C4-2B (cell line): Measurements from ENCODE around the gene CFAP97.

Source experiments
- ZFX ChIP-seq: fragments of 450-650 bp; IDR thresholded peaks from 2 replicates; pipeline ENCODE4 v1.6.1; 2017
- TF ChIP-seq, protein P1 (sequence below): fragments of 450-650 bp; conservative IDR thresholded peaks from 2 replicates; pipeline ENCODE4 v1.5.1; 2017; ENCODE audit warnings: mild to moderate bottlenecking

DNA sequence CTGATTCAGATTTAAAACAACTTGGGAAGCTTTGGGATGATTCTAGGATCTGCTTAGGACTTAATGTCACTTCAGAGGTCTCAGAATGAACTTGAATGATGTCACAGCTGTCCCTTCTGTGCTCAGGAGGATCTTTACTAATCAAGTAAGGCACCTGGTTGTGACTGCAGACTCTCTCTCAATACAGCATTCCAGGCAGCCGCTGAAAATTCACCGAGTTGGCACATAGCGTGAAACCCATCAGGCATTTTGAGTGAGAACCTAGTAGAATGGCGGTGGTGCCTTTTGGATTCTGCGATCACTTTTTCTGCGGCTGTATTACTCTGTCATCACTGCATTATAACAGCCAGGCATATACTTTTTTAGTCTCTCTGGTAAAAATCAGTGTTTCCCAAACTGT, 22.1 kb upstream of the CFAP97 start:
- TF ChIP-seq, protein P1, sequence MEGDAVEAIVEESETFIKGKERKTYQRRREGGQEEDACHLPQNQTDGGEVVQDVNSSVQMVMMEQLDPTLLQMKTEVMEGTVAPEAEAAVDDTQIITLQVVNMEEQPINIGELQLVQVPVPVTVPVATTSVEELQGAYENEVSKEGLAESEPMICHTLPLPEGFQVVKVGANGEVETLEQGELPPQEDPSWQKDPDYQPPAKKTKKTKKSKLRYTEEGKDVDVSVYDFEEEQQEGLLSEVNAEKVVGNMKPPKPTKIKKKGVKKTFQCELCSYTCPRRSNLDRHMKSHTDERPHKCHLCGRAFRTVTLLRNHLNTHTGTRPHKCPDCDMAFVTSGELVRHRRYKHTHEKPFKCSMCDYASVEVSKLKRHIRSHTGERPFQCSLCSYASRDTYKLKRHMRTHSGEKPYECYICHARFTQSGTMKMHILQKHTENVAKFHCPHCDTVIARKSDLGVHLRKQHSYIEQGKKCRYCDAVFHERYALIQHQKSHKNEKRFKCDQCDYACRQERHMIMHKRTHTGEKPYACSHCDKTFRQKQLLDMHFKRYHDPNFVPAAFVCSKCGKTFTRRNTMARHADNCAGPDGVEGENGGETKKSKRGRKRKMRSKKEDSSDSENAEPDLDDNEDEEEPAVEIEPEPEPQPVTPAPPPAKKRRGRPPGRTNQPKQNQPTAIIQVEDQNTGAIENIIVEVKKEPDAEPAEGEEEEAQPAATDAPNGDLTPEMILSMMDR: no peak
- TF ChIP-seq ZFX: no peak
